ENCODE measurements around the gene GGT5.
A peak's percentile ranks its signal among the peaks of the same experiment; 100 is the strongest.
"Not testable (repeated sequence)": the region's sequence is repeated elsewhere in the genome, so short reads cannot be mapped to it uniquely, and the experiment has no call there.

The GGT5 gene

GRCh38 chr22:24262185-24262749, 17.4 kb upstream of the GGT5 start:
- DNase-seq = not testable (repeated sequence)

- DNase-seq = peak; percentile 76
Measured at GRCh38 chr22:24259459-24259858, 14.6 kb upstream of the GGT5 start.

- DNase-seq = not testable (repeated sequence)
Measured at GRCh38 chr22:24256736-24257135, 11.9 kb upstream of the GGT5 start.

- not testable (repeated sequence) for DNase-seq
Measured at GRCh38 chr22:24256136-24256535, 11.3 kb upstream of the GGT5 start.

GRCh38 chr22:24253126-24253525, 8.2 kb upstream of the GGT5 start:
- DNase-seq = not testable (repeated sequence)

GRCh38 chr22:24251286-24251685, 6.4 kb upstream of the GGT5 start:
- DNase-seq = not testable (repeated sequence)

- not testable (repeated sequence) for DNase-seq
Measured at GRCh38 chr22:24249413-24249812, 4.5 kb upstream of the GGT5 start.

- DNase-seq = not testable (repeated sequence)
Measured at GRCh38 chr22:24248611-24249010, 3.7 kb upstream of the GGT5 start.

- peak; percentile 80 for DNase-seq
Measured at GRCh38 chr22:24247564-24248344, 2.9 kb upstream of the GGT5 start.

GRCh38 chr22:24247011-24247507, 2.2 kb upstream of the GGT5 start:
- DNase-seq = no peak

- DNase-seq = not testable (repeated sequence)
Measured at GRCh38 chr22:24245584-24246561, 991 bp upstream of the GGT5 start.

GRCh38 chr22:24244144-24244787, 616 bp downstream of the GGT5 start:
- no peak for DNase-seq

GRCh38 chr22:24243417-24243816, 1.5 kb downstream of the GGT5 start:
- not testable (repeated sequence) for DNase-seq

- peak; percentile 70 for DNase-seq
Measured at GRCh38 chr22:24240985-24241692, 3.7 kb downstream of the GGT5 start.

- DNase-seq = no peak
Measured at GRCh38 chr22:24240381-24240780, 4.5 kb downstream of the GGT5 start.

GRCh38 chr22:24238101-24238694, 6.7 kb downstream of the GGT5 start:
- DNase-seq = not testable (repeated sequence)

GRCh38 chr22:24236656-24237055, 8.2 kb downstream of the GGT5 start:
- no peak for DNase-seq

GRCh38 chr22:24235315-24235714, 9.6 kb downstream of the GGT5 start:
- no peak for DNase-seq

GRCh38 chr22:24233816-24234215, 11.1 kb downstream of the GGT5 start:
- DNase-seq = no peak

- DNase-seq = no peak
Measured at GRCh38 chr22:24233235-24233634, 11.6 kb downstream of the GGT5 start.

- DNase-seq = no peak
Measured at GRCh38 chr22:24232725-24233124, 12.2 kb downstream of the GGT5 start.
